ENCODE measurements around the gene CDKN1C. TPM values are rescaled to one million over a fixed set of nuclear protein-coding genes. Genes with fewer than 3 reads are reported as not detected.

Gene CDKN1C
- polyA plus RNA-seq, 1 donor from 2014 or later, result 36.7 TPM

DNA sequence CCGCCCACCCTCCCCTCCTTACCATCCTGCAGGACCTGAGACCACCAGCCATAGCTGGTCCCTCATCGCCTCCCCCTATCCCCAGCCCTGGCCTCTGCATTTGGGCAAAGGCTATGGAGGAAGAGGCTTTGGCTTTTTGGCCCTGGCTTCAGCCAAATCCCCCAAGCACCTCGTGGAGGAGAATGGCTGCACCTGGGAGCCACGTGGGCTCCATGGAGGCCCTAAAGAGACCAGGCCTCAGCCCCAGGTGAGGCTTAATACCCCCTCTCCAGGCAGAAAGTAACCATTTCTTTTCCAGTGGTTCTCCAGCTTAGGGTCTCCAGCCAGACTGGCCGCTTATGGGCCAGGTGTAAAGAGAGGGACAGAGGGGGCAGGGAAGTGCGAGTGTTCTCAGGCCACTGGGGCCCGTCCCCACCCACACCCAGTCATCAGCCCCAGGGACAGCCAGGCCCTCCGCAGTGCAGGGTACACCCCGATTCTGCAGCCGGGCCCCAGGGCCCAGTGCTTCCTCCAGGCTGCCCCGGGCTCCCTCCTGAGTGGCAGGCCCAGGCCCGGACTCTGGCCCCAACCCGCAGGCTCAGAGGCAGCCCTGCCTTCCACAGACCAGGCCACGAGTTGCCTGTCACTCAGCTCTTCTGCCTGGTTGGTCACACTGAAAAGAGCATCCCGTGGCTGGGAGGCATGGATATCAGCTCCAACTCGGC, 26.4 kb downstream of the CDKN1C start:
- no peaks in the 10 kb centered on the region for H4K20me1 ChIP-seq (ENCODE audit: insufficient read depth)
- no peak for TF ChIP-seq EP300 (conservative IDR thresholded peaks at IDR 0.05; ENCODE audit: poor library complexity, severe bottlenecking)
- no peak for TF ChIP-seq MXI1 (conservative IDR thresholded peaks at IDR 0.05; ENCODE audit: poor library complexity, severe bottlenecking)
- TF ChIP-seq SMC3 (conservative IDR thresholded peaks at IDR 0.05; ENCODE audit: poor library complexity), result no peak
- TF ChIP-seq, protein P1, sequence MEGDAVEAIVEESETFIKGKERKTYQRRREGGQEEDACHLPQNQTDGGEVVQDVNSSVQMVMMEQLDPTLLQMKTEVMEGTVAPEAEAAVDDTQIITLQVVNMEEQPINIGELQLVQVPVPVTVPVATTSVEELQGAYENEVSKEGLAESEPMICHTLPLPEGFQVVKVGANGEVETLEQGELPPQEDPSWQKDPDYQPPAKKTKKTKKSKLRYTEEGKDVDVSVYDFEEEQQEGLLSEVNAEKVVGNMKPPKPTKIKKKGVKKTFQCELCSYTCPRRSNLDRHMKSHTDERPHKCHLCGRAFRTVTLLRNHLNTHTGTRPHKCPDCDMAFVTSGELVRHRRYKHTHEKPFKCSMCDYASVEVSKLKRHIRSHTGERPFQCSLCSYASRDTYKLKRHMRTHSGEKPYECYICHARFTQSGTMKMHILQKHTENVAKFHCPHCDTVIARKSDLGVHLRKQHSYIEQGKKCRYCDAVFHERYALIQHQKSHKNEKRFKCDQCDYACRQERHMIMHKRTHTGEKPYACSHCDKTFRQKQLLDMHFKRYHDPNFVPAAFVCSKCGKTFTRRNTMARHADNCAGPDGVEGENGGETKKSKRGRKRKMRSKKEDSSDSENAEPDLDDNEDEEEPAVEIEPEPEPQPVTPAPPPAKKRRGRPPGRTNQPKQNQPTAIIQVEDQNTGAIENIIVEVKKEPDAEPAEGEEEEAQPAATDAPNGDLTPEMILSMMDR (IDR thresholded peaks at IDR 0.05; ENCODE audit: poor library complexity, severe bottlenecking), result no peak
- no peak for TF ChIP-seq POLR2AphosphoS5 (IDR thresholded peaks at IDR 0.05)
- H3K27me3 ChIP-seq (ENCODE audit: insufficient read depth, low read depth, low read length), result peaks cover 10% of the 10 kb centered on the region

DNA sequence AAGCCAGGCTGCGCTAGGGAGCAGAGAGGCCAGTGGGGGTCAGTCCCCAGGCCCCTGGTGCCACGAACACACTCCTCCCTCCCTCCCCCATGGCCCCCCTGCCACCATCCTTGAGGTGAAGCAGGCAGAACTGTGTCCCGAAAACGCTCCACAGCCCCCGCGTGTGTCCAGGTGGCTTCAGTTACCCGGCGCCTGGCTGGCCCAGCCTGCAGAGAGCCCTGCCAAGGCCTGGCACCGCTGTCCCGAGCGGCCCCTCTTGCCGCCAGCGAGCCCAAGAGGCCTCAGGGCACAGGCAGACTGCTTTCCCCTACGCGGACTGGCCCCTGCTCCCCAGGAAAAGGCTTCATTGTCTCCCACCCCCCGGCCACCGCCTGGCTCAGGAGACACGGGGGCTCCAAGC, 27.7 kb downstream of the CDKN1C start:
- Histone ChIP-seq H3K27me3 (ENCODE audit: insufficient read depth, low read depth, low read length) (peaks cover under 1% of the 10 kb centered on the region), H3K9ac (ENCODE audit: low read length) (no peak overlapping the region)

More for the DNA sequence above, 26.4 kb downstream of the CDKN1C start:
- H2AFZ ChIP-seq (ENCODE audit: low read depth, low read length), result no peak overlapping the region
- H3K79me2 ChIP-seq (replicated peaks; ENCODE audit: insufficient read depth, low read length), result no peaks in the 10 kb centered on the region
- no peak overlapping the region for H3K4me2 ChIP-seq (ENCODE audit: low read length)
- no peaks in the 10 kb centered on the region for H3K9me2 ChIP-seq (ENCODE audit: insufficient read depth, low read length)
- H3K36me3 ChIP-seq (ENCODE audit: insufficient read depth, low read length), result no peaks in the 10 kb centered on the region
- H3K27ac ChIP-seq (ENCODE audit: low read length), result no peak overlapping the region
- no peak overlapping the region for H3K9ac ChIP-seq (ENCODE audit: low read length)
- no peaks in the 10 kb centered on the region for H3F3A ChIP-seq (ENCODE audit: insufficient read depth, low read length, poor library complexity, severe bottlenecking)
- no peak overlapping the region for H3K4me3 ChIP-seq (ENCODE audit: low read length)
- no peaks in the 10 kb centered on the region for H3K9me3 ChIP-seq (ENCODE audit: low read length)

More for the DNA sequence above, 27.7 kb downstream of the CDKN1C start:
- no peak for TF ChIP-seq EP300 (conservative IDR thresholded peaks at IDR 0.05; ENCODE audit: poor library complexity, severe bottlenecking)
- TF ChIP-seq POLR2AphosphoS5 (IDR thresholded peaks at IDR 0.05), result no peak
- no peak for TF ChIP-seq SMC3 (conservative IDR thresholded peaks at IDR 0.05; ENCODE audit: poor library complexity)
- TF ChIP-seq, protein P2, sequence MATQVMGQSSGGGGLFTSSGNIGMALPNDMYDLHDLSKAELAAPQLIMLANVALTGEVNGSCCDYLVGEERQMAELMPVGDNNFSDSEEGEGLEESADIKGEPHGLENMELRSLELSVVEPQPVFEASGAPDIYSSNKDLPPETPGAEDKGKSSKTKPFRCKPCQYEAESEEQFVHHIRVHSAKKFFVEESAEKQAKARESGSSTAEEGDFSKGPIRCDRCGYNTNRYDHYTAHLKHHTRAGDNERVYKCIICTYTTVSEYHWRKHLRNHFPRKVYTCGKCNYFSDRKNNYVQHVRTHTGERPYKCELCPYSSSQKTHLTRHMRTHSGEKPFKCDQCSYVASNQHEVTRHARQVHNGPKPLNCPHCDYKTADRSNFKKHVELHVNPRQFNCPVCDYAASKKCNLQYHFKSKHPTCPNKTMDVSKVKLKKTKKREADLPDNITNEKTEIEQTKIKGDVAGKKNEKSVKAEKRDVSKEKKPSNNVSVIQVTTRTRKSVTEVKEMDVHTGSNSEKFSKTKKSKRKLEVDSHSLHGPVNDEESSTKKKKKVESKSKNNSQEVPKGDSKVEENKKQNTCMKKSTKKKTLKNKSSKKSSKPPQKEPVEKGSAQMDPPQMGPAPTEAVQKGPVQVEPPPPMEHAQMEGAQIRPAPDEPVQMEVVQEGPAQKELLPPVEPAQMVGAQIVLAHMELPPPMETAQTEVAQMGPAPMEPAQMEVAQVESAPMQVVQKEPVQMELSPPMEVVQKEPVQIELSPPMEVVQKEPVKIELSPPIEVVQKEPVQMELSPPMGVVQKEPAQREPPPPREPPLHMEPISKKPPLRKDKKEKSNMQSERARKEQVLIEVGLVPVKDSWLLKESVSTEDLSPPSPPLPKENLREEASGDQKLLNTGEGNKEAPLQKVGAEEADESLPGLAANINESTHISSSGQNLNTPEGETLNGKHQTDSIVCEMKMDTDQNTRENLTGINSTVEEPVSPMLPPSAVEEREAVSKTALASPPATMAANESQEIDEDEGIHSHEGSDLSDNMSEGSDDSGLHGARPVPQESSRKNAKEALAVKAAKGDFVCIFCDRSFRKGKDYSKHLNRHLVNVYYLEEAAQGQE (IDR thresholded peaks at IDR 0.05; ENCODE audit: borderline replicate concordance), result no peak
- no peak for TF ChIP-seq TAF1 (IDR thresholded peaks at IDR 0.05; ENCODE audit: low read depth)
- no peak for TF ChIP-seq RAD21 (conservative IDR thresholded peaks at IDR 0.05)
- TF ChIP-seq, protein P1 (IDR thresholded peaks at IDR 0.05; ENCODE audit: poor library complexity, severe bottlenecking), result no peak
- no peak for TF ChIP-seq MXI1 (conservative IDR thresholded peaks at IDR 0.05; ENCODE audit: poor library complexity, severe bottlenecking)
- no peak for TF ChIP-seq EZH2 (IDR thresholded peaks at IDR 0.05; ENCODE audit: borderline replicate concordance, insufficient read depth, low read length, poor library complexity, severe bottlenecking)
- H3K9me2 ChIP-seq (ENCODE audit: insufficient read depth, low read length), result no peaks in the 10 kb centered on the region
- H3K4me2 ChIP-seq (ENCODE audit: low read length), result no peak overlapping the region
- H3K79me2 ChIP-seq (replicated peaks; ENCODE audit: insufficient read depth, low read length), result no peaks in the 10 kb centered on the region
- no peaks in the 10 kb centered on the region for H4K20me1 ChIP-seq (ENCODE audit: insufficient read depth)
- H3K9me3 ChIP-seq (ENCODE audit: low read length), result no peaks in the 10 kb centered on the region
- no peak overlapping the region for H2AFZ ChIP-seq (ENCODE audit: low read depth, low read length)
- no peaks in the 10 kb centered on the region for H3F3A ChIP-seq (ENCODE audit: insufficient read depth, low read length, poor library complexity, severe bottlenecking)
- H3K4me3 ChIP-seq (ENCODE audit: low read length), result no peak overlapping the region
- no peaks in the 10 kb centered on the region for H3K36me3 ChIP-seq (ENCODE audit: insufficient read depth, low read length)
- H3K27ac ChIP-seq (ENCODE audit: low read length), result no peak overlapping the region

Measured in neural cell (in vitro differentiated cells).